Measurements from ENCODE around the gene HSD17B12.

HSD17B12 gene

GRCh38 chr11:43689167-43689566 is 8.6 kb downstream of the HSD17B12 start:
- no peak for DNase-seq

GRCh38 chr11:43690929-43691725 is 10.6 kb downstream of the HSD17B12 start:
- no peak for DNase-seq

DNA sequence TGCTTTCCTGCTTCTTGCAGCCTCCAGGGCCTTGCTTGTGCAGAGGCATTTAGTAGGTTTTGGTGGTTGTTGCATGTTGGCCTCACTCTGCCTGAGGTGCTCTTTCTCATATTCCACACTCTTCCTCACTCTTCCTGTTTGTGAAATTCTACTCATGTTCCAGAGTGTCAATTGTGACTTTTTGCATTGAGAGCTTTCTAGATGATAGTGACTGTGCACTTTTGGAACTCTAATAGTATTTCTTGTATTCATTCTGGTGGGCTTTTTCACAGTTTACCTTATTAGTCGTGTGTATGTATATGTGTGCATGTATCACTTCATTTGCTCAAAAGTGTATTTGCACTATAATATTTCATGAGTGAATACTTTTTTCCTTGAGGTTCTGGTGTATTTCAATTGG is 11.3 kb downstream of the HSD17B12 start:
- no peak for DNase-seq

GRCh38 chr11:43693069-43693468 is 12.5 kb downstream of the HSD17B12 start:
- DNase-seq: no peak

DNA sequence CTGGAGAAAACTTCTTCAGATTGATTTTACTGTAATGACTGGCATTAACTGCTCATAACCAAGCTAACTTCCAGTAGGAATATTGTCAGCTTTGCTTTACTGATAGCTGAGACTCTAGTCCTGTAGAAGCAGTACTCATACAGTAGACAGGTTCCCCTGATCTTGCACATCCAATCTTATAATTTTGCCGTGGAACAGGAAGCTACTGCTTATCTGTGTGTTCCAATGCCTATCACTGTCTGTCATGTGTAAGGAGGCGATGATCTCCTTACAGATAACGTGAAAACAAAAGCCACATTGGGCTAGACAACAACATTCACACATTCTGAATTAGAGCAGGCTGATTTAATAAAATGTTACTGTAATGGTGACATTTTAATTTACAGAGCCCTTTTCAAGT is 13.2 kb downstream of the HSD17B12 start:
- DNase-seq: no peak

- no peak for DNase-seq
Measured at GRCh38 chr11:43694477-43694876, 13.9 kb downstream of the HSD17B12 start.

- DNase-seq: no peak
Measured at GRCh38 chr11:43697679-43698078, 17.1 kb downstream of the HSD17B12 start.

- no peak for DNase-seq
Measured at GRCh38 chr11:43699870-43700269, 19.3 kb downstream of the HSD17B12 start.

GRCh38 chr11:43706631-43707030 is 26.1 kb downstream of the HSD17B12 start:
- DNase-seq: no peak

DNA sequence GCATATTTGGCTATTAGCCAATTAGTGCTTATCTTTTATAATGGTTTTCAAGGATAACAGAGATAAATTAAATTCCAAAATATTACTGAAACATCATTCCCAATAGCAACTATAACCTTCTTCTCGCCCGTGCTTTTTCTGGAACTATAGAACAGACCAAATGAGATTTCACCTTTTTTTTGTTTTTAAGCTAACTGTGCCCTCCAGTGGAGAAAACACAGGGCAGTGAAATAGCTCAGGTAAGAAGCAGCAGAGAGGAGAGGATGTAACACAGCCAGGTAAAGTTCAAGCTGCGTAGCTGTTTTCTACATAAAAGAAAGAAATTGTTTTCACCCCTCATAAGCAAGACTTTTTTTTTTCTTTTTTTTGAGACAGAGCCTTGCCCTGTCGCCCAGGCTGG is 28.2 kb downstream of the HSD17B12 start:
- DNase-seq: no peak

DNA sequence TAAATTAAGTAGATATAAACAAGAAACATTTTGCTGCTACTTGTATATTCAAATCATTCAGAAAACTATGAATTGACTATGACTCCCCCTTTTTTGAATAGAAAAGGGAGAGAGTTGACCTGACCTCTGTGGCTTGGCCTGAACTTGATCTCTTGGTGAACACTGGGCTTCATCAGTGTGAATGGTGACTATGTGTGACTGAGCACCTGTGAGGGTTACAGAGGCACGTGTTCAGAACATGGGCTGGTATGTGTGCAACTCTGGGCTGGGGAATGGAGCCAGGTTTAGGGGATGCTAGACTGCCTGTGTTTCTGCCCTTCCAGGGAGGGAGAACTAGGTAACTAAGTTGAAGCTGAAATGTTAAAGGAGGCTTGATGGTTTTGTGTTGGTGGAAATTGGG is 29.2 kb downstream of the HSD17B12 start:
- no peak for DNase-seq

DNA sequence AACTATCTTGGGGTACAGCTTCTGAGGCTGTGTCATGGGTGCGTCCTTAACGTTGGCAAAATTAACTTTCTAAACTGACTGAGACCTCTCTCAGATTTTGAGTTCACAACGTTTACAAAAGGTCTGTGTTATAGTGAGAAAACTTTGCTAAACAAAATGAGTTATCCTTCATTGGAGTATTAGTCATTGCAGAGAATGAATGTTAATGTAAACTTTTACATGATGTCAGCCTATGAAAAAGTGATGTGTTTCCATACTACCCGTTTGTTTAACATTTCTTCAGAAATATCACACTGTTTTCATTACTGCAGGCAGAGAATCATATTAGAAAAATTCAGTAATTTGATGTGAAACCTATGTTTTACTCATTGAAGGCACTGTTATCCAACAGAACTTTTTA is 32.1 kb downstream of the HSD17B12 start:
- no peak for DNase-seq

- no peak for DNase-seq
Measured at GRCh38 chr11:43718373-43718772, 37.8 kb downstream of the HSD17B12 start.

DNA sequence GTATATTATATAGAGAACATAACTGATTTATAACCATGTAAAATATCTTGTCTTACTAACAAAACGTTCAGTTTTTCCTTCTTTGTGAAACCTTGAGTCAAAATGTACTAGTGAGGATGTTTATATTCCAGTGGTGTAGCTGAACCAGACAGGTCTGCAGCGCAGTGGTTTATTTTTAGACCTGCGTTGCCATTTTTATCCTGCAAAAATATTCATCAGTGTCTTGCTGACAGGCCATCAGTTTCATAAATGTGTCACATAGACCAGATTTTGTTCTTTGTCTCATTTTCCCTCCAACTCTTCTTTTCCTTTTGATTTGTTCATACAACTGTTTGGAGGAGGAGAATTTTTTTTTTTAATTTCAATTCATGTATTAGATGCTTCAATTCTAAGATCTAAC is 43.1 kb downstream of the HSD17B12 start:
- DNase-seq: no peak

- DNase-seq: no peak
Measured at GRCh38 chr11:43732225-43732624, 51.7 kb downstream of the HSD17B12 start.

DNA sequence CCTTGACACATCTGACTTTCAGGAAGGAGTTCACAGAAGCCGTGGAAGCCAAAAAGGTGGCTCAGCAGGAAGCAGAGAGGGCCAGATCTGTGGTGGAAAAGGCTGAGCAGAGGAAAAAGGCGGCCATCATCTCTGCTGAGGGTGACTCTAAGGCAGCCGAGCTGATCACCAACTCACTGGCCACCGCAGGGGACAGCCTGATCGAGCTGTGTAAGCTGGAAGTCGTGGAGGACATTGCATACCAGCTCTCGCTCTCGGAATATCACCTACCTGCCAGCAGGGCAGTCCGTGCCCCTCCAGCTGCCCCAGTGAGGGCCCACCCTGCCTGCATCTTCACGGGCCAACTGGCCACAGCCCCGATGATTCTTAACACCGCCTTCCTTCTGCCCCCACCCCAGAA is 53.7 kb downstream of the HSD17B12 start:
- DNase-seq: no peak

DNA sequence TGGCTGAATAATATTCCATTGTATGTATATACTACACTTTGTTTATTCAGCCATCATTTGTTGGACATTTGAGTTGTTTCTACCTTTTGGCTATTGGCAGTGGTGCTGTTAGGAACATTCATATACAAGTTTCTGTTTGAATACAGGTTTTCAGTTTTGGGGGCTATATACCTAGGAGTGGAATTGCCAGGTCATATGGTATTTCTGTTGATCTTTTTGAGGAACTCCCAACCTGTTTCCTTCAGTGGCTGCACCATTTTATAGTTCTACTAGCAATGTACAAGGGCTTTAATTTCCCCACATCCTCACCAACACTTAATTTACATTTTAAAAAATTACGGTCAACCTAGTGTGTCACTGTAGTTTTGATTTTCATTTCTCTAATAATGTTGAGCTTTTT is 54.6 kb downstream of the HSD17B12 start:
- no peak for DNase-seq

GRCh38 chr11:43735961-43736360 is 55.4 kb downstream of the HSD17B12 start:
- DNase-seq: no peak

DNA sequence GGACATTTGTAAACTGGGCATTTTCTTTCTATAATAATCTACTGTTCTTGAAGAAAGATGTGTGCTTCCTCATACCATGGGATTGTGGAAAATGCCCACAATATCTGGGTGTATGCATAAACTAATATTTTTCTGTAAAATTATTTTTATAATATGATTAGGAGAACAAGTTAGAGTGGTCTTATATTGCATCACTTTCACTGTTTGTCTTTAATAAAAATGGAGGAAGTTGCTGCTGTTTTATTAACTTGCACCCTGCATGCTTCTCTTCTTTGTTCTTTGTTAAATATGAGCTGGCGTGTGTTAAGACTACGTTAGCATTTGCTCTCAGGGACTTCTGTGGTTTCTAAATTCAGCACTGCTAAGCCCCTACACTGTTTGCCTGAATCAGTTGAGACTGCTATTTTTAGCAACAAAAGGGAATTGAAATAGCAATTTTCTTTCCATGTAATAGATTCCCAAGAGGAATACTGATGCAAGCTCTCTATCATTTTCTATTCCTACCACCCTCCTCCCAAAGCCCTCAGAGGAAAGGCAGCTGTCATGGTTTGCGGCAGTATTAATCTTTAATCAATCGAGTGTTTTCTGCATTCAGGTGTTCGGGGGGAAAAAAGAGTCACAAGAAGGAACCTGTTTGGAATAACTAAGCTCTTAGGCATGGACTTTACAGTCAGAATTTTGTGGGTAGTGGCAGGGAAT is 56.1 kb downstream of the HSD17B12 start:
- DNase-seq: no peak

DNA sequence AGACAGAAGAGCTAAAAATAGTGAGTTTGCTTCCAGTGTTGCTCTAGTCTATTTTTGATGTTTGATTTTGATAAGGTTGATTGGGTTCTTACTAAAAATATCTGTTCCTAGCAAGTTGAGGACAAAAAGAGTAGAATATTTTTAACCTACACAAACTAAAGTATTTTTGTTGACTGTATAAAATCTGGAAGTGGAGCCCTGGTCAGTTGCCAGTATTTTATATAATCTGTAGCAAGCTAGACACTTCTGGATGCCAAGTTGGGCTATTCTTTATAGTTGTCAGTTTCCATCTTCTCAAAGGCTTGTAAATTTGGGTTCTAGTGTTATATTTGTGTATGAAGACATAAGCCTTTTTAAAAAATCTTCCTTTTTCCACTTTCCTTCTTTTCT is 56.7 kb downstream of the HSD17B12 start:
- DNase-seq: no peak

GRCh38 chr11:43738600-43739409 is 58.3 kb downstream of the HSD17B12 start:
- no peak for DNase-seq

GRCh38 chr11:43746670-43747069 is 66.1 kb downstream of the HSD17B12 start:
- DNase-seq: no peak

DNA sequence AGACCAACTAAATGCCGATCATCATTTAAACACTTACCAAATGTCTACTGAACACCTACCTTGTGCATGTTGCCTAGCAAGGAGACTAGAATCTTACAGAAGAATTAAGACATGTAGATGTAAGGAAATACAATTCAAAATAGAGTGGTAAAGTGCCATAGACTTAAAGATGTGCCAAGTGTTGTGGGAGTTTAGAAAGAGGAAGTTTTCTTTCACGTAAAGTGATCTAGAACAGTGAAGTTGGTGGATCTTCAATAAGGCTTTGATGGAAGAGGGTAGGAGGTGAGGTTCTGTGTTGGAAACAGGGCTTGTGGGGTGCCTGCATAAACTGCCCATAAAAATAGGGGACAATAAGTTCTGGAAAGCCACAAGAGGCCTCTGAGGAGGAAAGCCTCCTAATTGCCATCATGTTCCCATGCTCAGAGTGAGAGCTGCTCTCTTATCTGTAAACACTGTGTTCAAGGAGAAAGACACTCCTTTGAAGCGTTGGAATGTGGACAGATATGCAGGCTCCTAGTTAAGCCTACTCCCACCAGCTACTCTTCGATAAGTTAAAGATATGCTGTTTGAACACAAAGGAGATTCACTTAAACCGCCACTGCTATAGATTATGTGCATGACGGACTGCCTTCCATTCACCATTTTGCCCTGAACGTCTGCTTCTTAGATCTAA is 66.7 kb downstream of the HSD17B12 start:
- no peak for DNase-seq
